NCI-H226 (cell line): ENCODE data around the gene CTRB1.

Experiments
- DNase-seq: peaks from one replicate; pipeline ENCODE4 v3.0.0-alpha.2; 2015

CTRB1 gene

DNA sequence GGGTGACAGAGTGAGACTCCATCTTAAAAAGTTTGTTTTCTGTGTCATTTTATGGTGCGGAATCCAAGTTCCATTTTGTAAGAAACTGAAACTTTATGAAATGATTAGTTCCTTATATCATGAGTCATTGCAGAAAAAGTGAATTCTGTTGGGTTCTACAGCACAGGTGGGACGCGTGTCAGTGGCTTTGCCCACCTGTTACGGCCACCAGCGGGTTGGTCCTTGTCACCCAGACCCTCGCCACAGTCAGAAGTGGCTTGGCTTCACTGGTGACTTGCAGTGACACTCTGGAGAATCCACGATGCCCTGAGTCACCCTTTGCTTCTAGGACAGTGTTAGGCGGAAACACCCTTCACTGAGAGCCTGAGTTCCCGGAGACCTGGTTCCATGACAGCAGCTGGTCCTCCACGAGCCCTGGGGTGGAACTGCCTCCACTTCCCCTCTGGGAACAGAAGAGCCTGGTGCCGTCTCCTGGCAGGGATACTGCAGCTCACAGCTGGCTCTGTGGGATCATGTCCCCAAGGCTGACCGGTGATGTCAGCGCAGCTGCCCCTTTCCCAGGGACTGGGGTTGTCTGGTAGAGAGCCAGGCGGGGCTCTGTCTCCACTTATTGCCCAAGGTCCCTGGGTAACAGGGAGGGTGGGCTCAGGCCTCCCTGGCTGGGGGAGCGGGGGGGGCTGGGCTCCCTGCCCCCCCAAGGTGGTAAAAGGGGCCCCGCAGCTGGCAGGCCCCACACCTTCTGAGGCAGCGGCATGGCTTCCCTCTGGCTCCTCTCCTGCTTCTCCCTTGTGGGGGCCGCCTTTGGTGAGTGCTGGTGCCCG, at the start of gene CTRB1:
Gene CTRB1, plus strand, starts transcription at position 733 of the 821 bp plus-strand sequence. Its CDS starts 20 bp downstream, at position 753.
- no peak for DNase-seq

- DNase-seq = no peak
Observed at GRCh38 chr16:75169899-75170405, 48.8 kb upstream of the CTRB1 start.

GRCh38 chr16:75172578-75172977, 46.2 kb upstream of the CTRB1 start:
- no peak for DNase-seq

GRCh38 chr16:75175074-75175473, 43.7 kb upstream of the CTRB1 start:
- DNase-seq = no peak

- no peak for DNase-seq
Observed at GRCh38 chr16:75176926-75177325, 41.9 kb upstream of the CTRB1 start.

- no peak for DNase-seq
Observed at GRCh38 chr16:75179208-75179607, 39.6 kb upstream of the CTRB1 start.

GRCh38 chr16:75181630-75182029, 37.2 kb upstream of the CTRB1 start:
- DNase-seq = no peak

GRCh38 chr16:75188832-75189477, 29.8 kb upstream of the CTRB1 start:
- DNase-seq = no peak

GRCh38 chr16:75189638-75190245, 29.0 kb upstream of the CTRB1 start:
- DNase-seq = no peak

DNA sequence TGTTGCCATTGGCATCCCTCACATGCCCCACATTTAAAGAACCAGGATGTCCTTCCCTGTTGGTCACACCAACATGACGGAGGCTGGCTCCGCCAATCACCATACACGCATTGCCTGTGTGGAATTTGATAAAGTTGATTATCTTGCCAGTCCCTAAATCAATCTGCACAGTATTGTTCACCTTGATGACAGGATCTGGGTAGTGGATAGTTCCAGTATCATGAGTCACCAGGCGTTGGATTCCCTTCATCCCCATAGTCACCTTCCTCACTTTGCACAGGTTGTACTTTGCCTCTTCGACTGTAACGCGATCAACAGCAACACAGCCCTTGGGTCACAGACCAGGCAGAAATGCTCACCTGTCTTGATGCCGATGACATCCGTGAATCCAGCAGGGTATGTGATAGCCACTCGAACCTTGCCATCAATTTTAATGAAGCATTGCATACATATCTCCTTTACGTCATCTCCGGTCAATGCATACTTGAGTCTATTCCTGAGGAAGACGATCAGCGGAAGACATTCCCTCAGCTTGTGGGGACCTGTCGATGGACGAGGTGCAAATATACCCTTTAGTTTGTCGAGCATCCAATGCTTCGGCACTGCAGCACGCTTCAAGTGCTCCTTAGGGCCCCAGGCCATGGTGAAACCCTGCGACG, 26.1 kb upstream of the CTRB1 start:
- no peak for DNase-seq

DNA sequence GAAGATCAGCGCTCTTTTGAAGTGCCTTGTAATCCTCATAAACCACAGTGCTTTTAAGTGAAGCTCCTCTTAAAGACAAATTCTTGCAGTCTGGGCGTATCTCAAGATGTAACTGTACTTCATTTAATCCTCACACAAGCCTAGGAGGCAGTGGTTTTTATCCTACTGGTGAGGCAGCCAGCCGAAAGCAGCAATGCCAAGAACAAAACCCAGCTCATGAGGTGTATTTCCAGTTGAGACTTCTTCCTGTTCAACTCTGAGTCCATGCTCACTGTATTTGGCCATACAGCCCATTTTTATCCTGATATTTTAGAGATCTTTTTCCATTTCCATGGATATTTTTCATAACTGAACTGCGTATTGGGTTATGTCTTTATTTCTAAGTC, 25.5 kb upstream of the CTRB1 start:
- no peak for DNase-seq

DNA sequence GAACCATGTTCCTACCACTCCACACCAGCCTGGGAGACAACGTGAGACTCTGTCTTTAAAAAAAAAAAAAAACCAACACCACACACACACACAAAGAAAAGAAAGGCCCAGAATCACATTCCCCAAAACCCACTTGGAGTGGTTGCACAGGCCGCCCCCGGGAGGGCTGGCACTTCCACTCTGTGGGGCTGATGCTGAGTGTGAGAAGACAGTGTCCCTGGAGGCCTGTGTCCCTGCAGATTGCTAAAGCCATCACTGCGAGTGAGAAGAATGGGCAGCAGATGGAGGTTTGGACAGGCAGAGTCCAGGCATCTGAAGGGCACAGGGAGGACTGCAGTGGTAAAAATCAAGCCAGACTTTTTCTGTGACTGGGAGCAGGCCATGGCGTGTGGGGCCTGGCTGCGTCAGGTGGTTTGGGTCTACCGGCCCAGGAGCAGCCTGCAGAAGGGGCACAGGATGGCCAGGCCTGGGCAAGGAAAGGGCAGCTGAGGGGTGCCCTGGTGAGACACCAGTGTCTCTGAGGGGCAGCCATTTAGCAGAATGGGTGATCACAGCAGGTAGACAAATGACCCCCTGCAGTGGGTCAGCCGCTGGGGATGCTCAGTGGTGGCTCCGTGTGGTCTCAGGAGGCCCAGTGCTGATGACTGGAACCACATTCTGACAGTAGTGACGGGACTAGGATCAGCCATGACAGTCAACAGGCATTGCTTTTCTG, 24.9 kb upstream of the CTRB1 start:
- DNase-seq = no peak

- DNase-seq = no peak
Observed at GRCh38 chr16:75195811-75196790, 22.7 kb upstream of the CTRB1 start.

GRCh38 chr16:75196836-75197235, 22.0 kb upstream of the CTRB1 start:
- no peak for DNase-seq

DNA sequence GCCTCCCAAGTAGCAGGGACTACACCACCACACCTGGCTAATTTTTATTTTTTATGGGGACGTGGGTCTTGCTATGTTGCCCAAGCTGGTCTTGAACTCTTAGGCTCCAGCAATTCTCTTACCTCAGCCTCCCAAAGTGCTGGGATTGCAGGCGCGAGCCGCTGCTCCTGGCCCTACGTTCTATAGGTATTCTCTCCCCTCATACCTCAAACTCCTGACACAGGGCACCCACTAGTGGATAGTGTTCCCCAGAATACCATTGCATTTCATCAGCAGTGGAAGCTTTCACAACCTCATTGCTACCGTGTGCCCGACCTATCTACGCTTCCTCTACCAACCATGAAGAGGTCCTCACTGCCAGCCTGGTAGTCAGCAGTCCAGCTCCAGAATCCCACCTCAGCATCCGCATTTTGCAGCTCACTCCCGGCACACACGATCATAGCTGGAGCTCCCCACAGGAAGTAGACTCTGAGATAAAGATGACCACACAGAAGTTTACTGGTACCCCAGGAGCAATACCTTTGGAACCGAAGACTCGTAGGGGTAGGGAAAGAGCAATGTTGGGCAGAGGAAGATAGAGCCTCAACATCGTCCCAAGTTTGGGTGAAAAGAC, 21.2 kb upstream of the CTRB1 start:
- DNase-seq = peak; percentile 25

DNA sequence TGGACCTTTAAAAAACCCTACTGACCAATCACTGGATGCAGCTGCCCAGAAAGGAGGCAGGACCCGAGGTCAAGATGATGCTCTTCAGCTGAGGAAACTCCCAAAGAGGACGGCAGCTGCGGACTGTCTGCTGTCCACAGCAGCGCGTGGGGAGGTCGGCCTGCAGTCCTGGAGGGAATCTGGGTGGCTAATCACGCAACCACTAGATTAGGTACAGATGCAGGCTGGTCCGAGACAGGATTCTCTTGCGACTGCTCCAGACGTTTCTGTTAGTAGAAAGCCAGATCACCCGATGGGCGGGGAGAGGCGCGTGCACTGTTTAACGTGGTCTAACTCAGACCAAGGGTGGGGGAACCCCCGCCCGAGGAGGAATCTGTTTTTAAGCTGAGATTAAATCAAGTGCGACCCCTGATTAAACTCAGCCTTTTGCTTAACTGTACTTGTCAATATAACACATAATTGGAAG, 20.6 kb upstream of the CTRB1 start:
- no peak for DNase-seq

DNA sequence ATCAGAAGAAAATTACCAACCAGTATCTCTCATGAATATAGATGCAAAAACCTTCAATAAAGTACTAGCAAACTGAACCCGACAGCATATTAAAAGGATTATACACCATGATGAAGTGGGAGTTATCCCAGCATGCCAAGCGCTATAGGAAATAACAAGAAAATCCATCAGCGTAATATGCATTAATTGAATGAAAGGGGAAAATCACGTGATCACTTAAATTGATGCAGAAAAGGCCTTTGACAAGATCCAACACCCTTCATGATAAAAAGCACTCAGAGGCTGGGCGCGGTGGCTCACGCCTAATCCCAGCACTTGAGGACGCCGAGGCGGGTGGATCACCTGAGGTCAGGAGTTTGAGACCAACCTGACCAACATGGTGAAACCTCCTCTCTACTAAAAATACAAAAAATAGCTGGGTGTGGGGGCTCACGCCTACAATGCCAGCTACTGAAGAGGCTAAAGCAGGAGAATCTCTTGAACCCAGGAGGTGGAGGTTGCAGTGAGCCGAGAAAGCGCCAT, 16.7 kb upstream of the CTRB1 start:
- DNase-seq = no peak

- DNase-seq = no peak
Observed at GRCh38 chr16:75203096-75203495, 15.7 kb upstream of the CTRB1 start.

DNA sequence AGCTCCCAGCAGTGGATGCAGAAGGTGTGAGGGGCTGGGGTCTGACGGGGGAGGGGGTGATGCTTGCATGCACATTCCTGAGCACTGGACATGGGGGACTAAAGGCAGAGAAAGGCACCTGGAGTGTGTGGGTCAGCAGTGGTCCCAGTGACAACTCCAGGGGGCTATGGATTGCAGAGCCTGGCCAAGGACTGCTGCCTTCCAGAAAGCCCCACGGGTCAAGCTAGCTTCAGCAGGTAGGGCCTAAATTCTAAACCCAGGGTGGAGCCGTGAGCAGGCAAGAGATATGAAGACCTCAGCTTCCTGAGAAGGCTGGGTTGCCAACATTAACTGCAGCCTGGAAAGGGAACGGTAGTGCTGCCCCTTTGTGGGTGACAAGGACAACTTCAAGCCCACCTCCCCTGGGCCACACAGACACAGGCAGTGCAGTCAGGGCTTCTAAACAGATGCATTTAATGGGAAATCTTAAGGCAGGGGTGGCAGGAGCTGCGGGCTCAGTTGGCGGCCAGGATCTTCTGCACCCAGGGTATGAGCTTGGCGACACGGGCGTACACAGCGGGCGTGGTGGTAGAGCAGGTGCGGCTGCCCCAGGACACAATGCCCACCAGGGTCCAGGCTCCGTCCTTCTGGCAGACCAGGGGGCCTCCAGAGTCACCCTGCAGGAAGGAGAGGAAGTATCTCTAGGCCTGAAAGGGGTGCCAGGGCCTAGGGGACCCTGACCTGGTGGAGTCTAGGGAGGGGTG, 14.9 kb upstream of the CTRB1 start:
- no peak for DNase-seq

- DNase-seq = no peak
Observed at GRCh38 chr16:75204410-75204758, 14.4 kb upstream of the CTRB1 start.
